ENCODE measurements around the gene ARHGDIA.
"Not testable (repeated sequence)": the region's sequence is repeated elsewhere in the genome, so short reads cannot be mapped to it uniquely, and the experiment has no call there.

ARHGDIA gene

DNA sequence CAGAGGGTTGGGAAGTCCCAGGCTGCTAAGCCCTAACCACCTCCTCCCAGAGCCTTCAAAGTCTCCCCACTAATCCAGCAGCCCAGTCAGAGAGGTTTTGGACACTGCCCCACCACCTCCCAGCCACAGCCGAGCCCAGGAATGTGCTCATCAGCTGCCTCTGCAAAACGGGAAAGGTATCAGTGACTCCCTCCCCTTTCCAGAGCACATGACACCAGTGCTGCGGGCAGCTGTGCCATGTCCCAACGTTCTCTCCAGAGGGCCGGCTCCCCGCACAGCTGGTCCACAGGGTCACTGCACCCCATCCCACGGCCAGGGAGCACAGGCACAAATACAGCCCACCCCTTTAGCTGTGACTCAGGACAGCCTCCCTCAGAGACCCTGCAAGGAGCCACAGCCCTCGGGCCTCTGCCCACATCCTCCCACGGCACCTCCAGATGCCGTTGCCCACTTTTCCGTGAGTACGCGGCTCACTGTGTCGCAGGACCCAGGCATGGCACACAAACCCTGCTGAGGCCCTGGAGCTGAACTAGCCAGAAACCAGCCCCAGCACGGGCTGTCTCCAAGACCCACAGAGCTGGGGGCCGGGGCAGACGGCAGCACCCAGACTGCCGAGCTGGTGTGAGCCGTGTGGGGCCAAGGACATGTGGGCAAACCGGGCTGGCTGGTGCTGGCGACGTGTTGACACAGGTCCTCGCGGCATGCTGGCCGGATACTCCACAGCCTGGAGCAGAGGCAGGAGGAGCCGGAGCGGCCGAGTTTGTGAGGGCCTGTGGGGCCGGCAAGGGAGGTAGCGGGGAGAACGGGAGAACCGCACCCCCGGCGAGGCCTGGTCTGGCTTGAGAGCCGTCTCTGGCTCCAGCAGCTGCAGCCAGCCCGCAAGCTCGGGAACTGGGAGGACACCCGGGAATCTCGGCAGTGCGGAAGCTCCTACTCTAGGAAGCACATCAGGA lies 30.0 kb downstream of the ARHGDIA start:
- H3K9ac ChIP-seq (ENCODE audit: insufficient read length): no peak overlapping the region
- no peak for TF ChIP-seq EZH2 (IDR thresholded peaks at IDR 0.05)
- no peak for TF ChIP-seq FOXP2 (optimal IDR thresholded peaks at IDR 0.05; ENCODE audit: control extremely low read depth, extremely low read length, insufficient read depth)
- no peak for TF ChIP-seq POLR2AphosphoS5 (IDR thresholded peaks at IDR 0.05; ENCODE audit: borderline replicate concordance, low read depth, low read length)
- no peak overlapping the region for H3K4me3 ChIP-seq
- H3K36me3 ChIP-seq (ENCODE audit: insufficient read depth, low read length): peaks cover 27% of the 10 kb centered on the region; the same call in 1 of the 2 replicates
- no peak for DNase-seq (ENCODE audit: low read depth, low spot score)
- no peak overlapping the region for H3K27ac ChIP-seq
- no peaks in the 10 kb centered on the region for H3K9me3 ChIP-seq (ENCODE audit: low read depth, low read length)

DNA sequence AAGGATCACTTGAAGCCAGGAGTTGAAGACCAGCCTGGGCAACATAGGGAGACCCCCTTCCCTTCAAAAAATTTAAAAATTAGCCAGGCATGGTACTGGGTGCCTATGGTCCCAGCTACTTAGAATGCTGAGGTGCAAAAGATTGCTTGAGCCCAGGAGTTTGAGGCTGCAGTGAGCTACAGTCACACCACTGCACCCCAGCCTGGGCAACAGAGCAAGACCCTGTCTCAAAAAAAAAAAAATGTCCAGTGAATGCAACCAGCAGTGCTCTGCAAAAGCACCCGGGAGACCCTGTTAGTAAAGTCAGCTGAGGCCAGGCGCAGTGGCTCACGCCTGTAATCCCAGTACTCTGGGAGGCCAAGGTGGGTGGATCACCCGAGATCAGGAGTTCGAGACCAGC lies 31.1 kb downstream of the ARHGDIA start:
- H3K9me3 ChIP-seq (ENCODE audit: low read depth, low read length); H3K4me3 ChIP-seq; H3K9ac ChIP-seq (ENCODE audit: insufficient read length); DNase-seq (ENCODE audit: low read depth, low spot score); H3K27ac ChIP-seq: not testable (repeated sequence)
- peaks cover 17% of the 10 kb centered on the region; the same call in 1 of the 2 replicates for H3K36me3 ChIP-seq (ENCODE audit: insufficient read depth, low read length)

DNA sequence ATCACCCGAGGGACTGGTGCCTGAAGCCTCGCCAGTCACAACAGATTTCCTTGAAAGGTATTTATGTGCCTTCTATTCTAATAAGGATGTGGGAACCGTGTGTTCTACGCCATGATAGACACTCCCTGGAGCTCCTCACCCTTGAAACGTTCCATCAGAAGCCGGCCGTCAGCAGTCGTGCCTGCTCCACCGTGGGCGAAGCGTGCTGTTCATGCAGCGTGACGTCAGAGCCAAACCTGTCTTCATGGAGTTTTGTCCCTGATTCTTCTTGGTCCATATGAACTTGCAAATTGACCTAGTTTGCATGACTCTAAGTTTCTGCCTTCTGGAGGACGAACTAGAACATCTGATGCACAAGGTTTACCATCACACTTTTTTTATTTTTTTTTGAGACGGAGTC lies 31.8 kb downstream of the ARHGDIA start:
- TF ChIP-seq POLR2AphosphoS5 (IDR thresholded peaks at IDR 0.05; ENCODE audit: borderline replicate concordance, low read depth, low read length) (no peak), FOXP2 (optimal IDR thresholded peaks at IDR 0.05; ENCODE audit: control extremely low read depth, extremely low read length, insufficient read depth) (no peak), EZH2 (IDR thresholded peaks at IDR 0.05) (no peak)
- H3K36me3 ChIP-seq (ENCODE audit: insufficient read depth, low read length): peaks cover 9% of the 10 kb centered on the region; the same call in 1 of the 2 replicates
- no peaks in the 10 kb centered on the region for H3K9me3 ChIP-seq (ENCODE audit: low read depth, low read length)
- H3K4me3 ChIP-seq: no peak overlapping the region
- H3K27ac ChIP-seq: no peak overlapping the region
- DNase-seq (ENCODE audit: low read depth, low spot score): no peak
- H3K9ac ChIP-seq (ENCODE audit: insufficient read length): no peak overlapping the region

DNA sequence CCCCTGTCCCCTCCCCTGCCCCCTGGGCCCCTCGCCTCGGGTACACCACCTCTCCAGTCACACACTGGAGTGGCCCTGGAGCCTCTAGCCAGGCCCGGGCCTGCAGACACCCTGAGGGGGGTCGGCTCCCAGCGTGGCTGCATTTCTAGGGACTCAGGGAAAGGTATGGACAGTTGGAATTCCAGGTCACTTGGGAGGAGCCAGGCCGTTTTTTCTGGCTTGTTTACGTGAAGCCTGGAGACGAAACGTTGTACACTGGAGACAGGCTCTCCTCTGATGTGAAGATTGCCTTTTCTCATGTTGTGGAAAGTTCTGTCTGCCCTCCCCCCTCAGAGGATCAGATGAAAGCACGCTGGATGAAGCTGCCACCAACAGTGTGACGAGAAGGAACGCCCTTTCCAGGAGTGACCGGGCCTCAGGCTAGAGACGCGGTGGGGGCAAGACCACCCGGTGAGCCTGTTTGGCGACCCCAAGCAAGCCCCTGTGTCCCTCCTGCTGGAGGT lies 32.3 kb downstream of the ARHGDIA start:
- TF ChIP-seq POLR2AphosphoS5 (IDR thresholded peaks at IDR 0.05; ENCODE audit: borderline replicate concordance, low read depth, low read length): no peak
- no peak for TF ChIP-seq EZH2 (IDR thresholded peaks at IDR 0.05)
- TF ChIP-seq FOXP2 (optimal IDR thresholded peaks at IDR 0.05; ENCODE audit: control extremely low read depth, extremely low read length, insufficient read depth): no peak
- H3K9ac ChIP-seq (ENCODE audit: insufficient read length): no peak overlapping the region
- H3K27ac ChIP-seq: no peak overlapping the region

DNA sequence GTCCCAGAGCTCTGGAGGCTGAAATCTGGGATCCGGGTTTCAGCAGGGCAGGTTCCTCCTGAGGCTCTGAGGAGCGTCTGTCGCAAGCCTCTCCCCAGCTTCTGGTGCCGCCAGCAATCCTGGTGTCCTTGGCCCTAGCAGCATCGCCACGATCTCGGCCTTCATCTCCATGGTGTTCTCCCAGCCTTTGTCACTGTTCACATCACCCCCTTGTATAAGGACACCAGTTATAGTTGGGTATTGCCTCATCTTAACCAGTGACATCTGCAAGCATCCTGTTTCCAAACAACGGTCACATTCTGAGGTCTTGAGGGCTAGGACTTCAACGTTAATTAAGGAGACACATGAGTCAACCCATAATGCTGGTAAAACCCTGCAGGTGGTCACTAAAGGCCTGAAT lies 33.5 kb downstream of the ARHGDIA start:
- no peak for DNase-seq (ENCODE audit: low read depth, low spot score)
- no peak overlapping the region for H3K4me3 ChIP-seq
- H3K27ac ChIP-seq: no peak overlapping the region
- no peaks in the 10 kb centered on the region for H3K9me3 ChIP-seq (ENCODE audit: low read depth, low read length)
- no peaks in the 10 kb centered on the region; the same call in 1 of the 2 replicates for H3K36me3 ChIP-seq (ENCODE audit: insufficient read depth, low read length)
- H3K9ac ChIP-seq (ENCODE audit: insufficient read length): no peak overlapping the region
- TF ChIP-seq POLR2AphosphoS5 (IDR thresholded peaks at IDR 0.05; ENCODE audit: borderline replicate concordance, low read depth, low read length): no peak
- TF ChIP-seq FOXP2 (optimal IDR thresholded peaks at IDR 0.05; ENCODE audit: control extremely low read depth, extremely low read length, insufficient read depth): no peak
- TF ChIP-seq EZH2 (IDR thresholded peaks at IDR 0.05): no peak

More for the DNA sequence above, 32.3 kb downstream of the ARHGDIA start:
- H3K36me3 ChIP-seq (ENCODE audit: insufficient read depth, low read length): peaks cover 5% of the 10 kb centered on the region; the same call in 1 of the 2 replicates
- no peak for DNase-seq (ENCODE audit: low read depth, low spot score)
- H3K9me3 ChIP-seq (ENCODE audit: low read depth, low read length): no peaks in the 10 kb centered on the region
- no peak overlapping the region for H3K4me3 ChIP-seq

DNA sequence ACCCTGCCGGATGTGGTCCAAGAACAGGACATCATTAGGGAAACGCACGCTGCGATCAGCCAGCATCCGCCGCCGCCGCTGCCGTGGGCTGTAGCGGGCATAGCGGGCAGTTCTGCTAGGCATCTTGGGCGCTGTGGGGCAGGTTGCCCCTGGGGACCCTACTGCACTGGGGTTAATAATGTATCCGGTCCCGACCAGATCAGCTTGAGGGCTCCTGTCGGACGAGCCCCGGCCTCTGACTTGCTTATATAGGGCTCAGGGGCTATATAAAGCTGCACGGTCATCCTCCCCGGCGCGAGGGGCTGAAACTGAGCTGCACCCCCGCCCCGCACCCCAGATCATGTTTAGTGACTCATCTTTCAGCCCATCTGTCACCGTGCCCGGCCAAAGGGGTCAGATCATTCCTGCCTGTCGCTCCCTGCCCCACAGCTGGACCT lies 36.3 kb downstream of the ARHGDIA start, which contains the start of gene PPP1R27:
TSS of gene PPP1R27 (minus strand) at position 220 of the 437 bp plus-strand sequence. CDS start at position 123, 97 bp downstream.
- Histone ChIP-seq H3K9ac (ENCODE audit: insufficient read length) (peak within 1 kb of the TSS; percentile 100), H3K36me3 (ENCODE audit: insufficient read depth, low read length) (no peaks in the 10 kb centered on the region), H3K27ac (peak within 1 kb of the TSS; percentile 96; the same call in 1 of the 2 replicates), H3K4me3 (peak within 1 kb of the TSS; percentile 100), H3K9me3 (ENCODE audit: low read depth, low read length) (no peaks in the 10 kb centered on the region)
- DNase-seq (ENCODE audit: low read depth, low spot score): no peak
- no peak for TF ChIP-seq EZH2 (IDR thresholded peaks at IDR 0.05)

DNA sequence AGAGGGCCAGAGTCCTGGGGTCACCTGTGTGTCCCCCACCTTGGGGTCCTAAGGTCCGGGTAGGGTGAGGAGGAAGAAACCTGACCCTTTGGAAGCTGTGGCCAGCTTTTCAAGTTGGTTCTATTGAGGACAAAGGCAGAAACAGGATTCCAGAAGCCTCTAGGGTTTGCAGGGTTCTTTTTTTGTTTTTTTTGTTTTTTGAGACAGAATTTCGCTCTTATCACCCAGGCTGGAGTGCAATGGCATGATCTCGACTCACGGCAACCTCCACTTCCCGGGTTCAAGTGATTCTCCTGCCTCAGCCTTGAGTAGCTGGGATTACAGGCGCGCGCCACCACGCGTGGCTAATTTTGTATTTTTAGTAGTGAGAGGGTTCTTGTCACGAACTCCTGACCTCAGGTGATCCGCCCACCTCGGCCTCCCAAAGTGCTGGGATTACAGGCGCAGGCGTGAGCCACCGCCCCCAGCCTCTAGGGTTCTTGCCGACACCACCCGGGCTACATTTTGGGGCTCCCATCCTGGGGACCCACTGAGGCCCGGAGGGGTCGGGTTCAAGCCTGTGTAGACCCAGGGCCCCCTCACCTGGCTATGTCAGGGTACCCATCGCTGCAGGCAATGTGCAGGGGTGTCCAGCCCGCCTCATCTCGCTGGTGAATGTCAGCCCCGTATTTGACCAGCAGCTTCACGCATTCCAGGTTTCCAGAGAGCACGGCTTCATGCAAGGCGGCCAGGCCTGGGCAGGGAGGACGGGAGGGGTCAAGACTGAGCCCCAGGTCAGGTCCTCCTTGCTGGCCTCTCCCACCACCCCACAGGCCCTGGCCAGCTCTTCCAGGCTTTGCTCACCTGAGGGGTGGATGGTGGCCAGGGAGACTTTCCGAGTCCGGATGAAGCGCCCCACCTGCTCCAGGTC lies 37.0 kb downstream of the ARHGDIA start:
- peak overlapping the region; percentile 100 for H3K9ac ChIP-seq (ENCODE audit: insufficient read length)
- DNase-seq (ENCODE audit: low read depth, low spot score): no peak
- no peaks in the 10 kb centered on the region for H3K36me3 ChIP-seq (ENCODE audit: insufficient read depth, low read length)
- H3K4me3 ChIP-seq: peak overlapping the region; percentile 100
- no peaks in the 10 kb centered on the region for H3K9me3 ChIP-seq (ENCODE audit: low read depth, low read length)
- peak overlapping the region; percentile 96 for H3K27ac ChIP-seq
- TF ChIP-seq FOXP2 (optimal IDR thresholded peaks at IDR 0.05; ENCODE audit: control extremely low read depth, extremely low read length, insufficient read depth) (no peak), EZH2 (IDR thresholded peaks at IDR 0.05) (no peak), POLR2AphosphoS5 (IDR thresholded peaks at IDR 0.05; ENCODE audit: borderline replicate concordance, low read depth, low read length) (no peak)
